ENCODE measurements around the gene HS3ST4.

DNA sequence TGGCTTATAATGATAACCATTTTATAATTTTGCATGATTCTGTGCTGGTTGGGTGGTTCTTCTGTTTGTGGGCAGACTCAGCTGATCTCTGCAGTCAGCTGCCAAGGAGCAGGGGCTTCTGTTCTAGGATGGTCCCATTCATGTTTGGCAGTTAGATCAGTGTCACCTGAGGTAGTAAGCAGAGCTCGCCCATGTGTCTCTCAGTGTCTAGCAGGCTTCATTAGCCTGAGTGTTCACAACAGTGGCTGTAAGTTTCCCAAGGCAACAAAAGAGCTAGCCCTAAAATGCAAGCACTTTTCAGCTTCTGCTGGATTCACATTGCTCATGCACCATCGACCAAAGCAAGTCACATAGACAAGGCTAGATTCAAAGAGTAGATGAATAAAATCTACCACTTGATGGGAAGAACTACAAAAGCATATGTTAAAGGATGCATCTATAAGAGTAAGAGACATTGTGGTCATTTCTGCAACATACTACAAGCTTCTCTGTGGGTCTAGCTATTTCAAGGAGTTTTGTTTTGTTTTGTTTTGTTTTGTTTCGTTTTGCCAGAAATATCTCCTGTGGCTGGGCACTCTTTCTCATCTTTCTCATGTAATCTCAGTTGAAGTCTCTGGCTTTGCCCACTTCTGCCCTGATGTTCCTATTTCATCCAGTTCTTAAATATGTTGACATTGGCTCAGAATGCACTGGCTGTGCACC lies 180.8 kb downstream of the HS3ST4 start:
- TF ChIP-seq GATA3 (IDR thresholded peaks at IDR 0.05; ENCODE audit: low read depth, low read length) (no peak), GATA2 (IDR thresholded peaks at IDR 0.05; ENCODE audit: low read depth, low read length) (no peak)

All from SH-SY5Y (cell line).